ENCODE data around the gene SOX13. TPM values are rescaled to one million over a fixed set of nuclear protein-coding genes. Genes with fewer than 3 reads are reported as not detected.
A peak's percentile ranks its signal among the peaks of the same experiment; 100 is the strongest.
"Not testable (repeated sequence)": the region's sequence is repeated elsewhere in the genome, so short reads cannot be mapped to it uniquely, and the experiment has no call there.

Gene SOX13
- total RNA-seq, 1 experiment from 2014 or later, result not detected

DNA sequence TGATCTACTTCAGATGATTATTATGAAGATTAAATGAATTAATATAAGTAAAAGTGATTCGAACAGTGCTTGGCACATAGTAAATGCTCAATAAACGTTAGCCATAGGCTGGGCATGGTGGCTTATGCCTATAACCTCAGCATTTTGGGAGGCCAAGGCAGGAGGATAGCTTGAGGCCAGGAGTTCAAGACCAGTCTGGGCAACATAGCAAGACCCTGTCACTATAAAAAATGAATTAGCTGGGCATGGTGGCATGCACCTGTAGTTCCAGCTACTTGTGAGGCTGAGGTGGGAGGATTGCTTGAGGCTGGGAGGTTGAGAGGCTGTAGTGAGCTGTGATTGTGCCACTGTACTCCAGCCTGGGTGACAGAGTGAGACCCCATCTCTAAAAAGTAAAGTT lies 26.8 kb downstream of the SOX13 start:
- in situ Hi-C loops (cut with HindIII; ENCODE audit: low sequenced_read_pairs), result not testable (repeated sequence)

DNA sequence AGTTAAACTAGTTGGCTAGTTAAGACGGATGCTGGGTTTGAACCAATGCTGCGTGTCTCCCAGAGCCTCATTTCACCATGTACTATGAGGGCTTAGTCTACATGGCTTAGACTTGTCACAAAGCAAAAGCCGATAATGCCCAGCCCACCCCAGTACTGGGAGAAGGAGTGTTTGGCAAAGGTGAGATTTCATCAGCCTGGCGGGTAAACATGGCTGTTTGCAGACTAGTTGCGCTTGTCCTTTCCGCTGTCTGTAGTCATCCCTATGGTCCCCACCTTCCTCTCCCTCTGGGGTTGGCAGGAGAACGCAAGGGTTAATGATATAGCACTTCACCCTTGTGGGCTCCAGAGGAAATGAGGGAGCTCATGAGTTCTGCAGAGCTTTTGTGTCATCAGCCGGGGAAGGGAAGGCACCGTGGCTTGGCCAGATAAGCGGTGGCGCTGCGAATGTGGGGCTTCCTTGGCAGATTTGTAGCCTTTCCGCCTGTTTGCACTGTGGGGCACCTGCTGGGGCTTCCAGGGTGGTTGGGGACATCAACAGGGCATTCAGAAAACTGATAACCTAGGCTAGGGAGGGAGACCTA lies 29.2 kb downstream of the SOX13 start:
- in situ Hi-C loops (cut with HindIII; ENCODE audit: low sequenced_read_pairs), result no loop called here
- no peak for DNase-seq (ENCODE audit: low spot score)

More for the DNA sequence above, 26.8 kb downstream of the SOX13 start:
- DNase-seq (ENCODE audit: low spot score), result not testable (repeated sequence)

GRCh38 chr1:204102739-204103430 lies 30.0 kb downstream of the SOX13 start:
- DNase-seq (ENCODE audit: low spot score), result no peak
- in situ Hi-C loops (cut with HindIII; ENCODE audit: low sequenced_read_pairs), result no loop called here

- DNase-seq (ENCODE audit: low spot score), result no peak
- in situ Hi-C loops (cut with HindIII; ENCODE audit: low sequenced_read_pairs), result no loop called here
Measured at GRCh38 chr1:204103431-204103741, 30.5 kb downstream of the SOX13 start.

DNA sequence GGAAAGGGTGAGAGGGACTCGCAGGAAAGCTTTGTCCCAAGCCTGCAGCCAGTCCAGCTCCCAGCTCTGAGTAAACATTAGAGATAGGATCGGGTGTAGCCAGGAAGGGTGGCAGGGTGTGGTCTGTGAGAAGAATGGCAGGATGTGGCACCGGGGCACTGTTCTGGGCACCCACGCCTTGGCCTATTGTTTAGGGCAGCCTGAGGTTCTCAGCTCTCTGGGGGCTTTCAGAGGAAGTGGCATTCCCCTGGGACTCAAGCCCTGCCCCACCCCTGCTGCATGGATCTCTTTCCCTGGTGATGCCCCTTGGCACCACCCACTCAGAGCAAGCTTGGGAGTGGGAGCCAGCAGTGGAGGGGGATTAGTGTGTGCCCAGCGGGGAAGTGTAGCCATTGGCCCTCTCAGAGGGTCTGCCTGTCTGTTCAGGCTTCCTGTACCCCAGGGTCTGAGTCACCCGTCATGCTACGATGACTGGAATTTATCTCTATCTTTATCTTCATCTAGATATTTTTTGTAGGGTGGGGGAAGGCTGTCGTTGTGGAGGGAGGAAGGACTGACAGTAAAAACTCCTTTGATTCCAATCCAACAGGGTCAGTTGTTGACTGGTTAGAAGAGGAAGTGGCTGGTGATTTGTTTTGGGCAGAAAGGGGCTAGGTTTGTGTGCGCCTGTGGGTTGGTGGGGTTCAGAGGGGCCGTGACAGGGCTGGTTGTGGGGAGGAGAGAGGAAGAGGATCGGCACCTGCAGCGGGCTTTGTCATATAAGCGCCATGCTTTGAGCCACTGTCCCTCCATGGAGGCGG lies 31.6 kb downstream of the SOX13 start:
- DNase-seq (ENCODE audit: low spot score), result no peak

GRCh38 chr1:204105131-204105515 lies 32.2 kb downstream of the SOX13 start:
- no peak for DNase-seq (ENCODE audit: low spot score)
- in situ Hi-C loops (cut with HindIII; ENCODE audit: low sequenced_read_pairs), result no loop called here

More for the DNA sequence above, 31.6 kb downstream of the SOX13 start:
- in situ Hi-C loops (cut with HindIII; ENCODE audit: low sequenced_read_pairs), result no loop called here

DNA sequence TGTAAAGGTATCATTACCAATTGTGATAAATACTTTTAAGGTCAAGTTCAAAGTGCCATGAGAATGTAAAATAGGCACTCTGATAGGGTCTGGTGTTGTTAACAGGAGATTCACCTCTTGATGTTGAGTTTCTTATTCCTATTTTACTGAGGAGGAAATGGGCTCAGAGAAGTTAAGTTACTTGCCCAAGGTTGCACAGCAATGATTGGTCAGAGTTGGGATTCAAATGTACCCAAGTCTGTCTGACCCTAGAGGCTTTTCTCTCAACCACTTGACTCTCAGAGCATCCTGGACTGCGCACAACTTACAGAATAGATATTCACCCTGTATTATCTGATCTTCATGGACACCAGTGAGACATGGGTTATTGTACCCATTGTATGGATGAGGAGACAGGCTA lies 33.9 kb downstream of the SOX13 start:
- DNase-seq (ENCODE audit: low spot score), result no peak

DNA sequence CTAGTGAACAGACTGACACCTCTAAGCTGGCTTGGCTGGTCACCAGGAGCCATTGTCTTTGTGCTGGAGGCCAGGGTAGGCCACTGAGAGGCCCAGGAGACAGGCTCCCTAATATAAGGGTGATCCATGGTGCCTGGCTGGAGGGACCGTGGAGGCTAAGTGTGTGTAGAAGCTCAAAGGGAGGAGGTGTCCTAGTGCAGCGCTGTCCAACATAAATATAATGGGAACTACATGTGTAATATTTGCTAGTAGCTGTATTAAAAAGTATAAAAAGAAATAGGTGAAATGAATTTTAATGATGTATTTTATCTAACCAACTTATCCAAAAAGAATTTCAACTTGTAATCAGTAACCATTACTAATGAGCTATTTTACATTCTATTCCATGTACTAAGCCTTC lies 35.0 kb downstream of the SOX13 start:
- peak; percentile 45 for DNase-seq (ENCODE audit: low spot score)
- in situ Hi-C loops (cut with HindIII; ENCODE audit: low sequenced_read_pairs), result no loop called here

More for the DNA sequence above, 33.9 kb downstream of the SOX13 start:
- in situ Hi-C loops (cut with HindIII; ENCODE audit: low sequenced_read_pairs), result no loop called here

DNA sequence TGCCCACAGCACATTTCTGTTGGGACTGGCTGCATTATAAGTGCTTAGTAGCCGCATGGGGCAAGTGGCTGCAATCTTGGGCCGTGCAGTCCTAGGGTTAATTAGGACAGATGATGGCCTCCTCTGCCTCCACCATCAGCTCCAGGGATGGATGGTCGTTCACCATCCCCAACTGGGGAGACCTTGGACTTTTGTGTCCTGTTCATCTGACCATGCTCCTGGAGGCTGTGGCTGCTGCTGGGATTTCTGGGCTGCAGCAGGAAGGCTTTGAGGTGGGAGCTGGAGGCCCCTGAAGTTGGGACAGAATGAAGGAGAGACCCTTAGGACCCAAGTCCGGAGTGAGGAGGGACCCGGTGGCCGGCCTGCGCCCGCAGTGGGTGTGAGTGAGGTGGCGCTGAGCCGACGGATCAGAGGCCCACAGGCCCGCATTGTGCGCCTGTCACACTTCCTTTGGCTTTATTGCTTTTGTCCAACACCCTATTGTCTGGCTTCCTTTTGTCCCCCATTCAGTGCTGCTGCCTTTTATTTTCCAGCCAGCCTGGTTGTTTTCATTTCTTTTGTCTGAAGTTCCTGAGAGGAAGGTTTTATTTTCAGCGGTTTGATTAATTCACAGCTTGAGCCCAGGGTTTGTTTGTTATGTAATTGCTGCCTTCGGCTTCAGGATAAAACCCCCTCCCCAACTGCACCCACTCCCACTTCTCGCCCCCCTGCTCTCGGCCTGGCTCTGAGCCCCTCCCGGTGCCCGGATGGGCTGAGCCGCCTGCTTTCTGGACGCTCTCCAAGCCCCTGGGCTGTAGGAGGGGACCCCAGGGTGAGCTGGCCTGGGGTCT lies 35.6 kb downstream of the SOX13 start:
- DNase-seq (ENCODE audit: low spot score), result no peak
- in situ Hi-C loops (cut with HindIII; ENCODE audit: low sequenced_read_pairs), result no loop called here

DNA sequence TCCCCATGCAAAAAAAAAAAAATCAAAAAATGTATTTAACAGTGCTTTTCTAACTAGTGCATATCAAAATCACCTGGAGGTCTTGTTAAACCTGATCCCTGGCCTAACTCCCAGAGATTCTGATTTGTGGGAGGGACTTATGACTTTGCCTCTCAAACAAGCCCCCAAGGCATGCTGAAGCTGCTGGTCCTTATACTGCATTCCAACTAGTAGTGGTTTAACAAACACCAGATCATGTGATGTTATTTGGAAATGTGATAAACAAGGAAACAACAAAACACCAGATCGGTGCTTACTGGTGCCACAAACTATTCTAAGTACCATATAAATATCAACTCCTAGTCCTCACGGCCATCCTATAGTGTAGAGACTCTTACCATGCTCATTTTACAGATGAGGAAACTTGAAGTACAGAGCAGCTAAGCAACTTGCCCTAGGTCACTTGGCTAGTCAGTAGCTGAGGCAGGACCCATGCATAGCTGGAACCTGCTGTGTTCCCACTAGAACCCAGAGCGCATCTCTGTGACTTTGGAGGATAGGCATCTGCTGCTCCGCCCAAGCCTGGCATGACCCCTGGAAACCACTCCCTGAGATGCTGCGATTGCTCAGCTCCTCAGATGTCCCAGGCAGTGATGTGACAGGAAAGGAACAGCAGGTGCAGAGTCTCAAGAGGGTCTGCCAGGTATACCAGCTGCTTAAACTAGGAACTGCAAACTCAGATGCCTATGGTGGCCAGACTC lies 38.1 kb downstream of the SOX13 start:
- DNase-seq (ENCODE audit: low spot score), result no peak
- in situ Hi-C loops (cut with HindIII; ENCODE audit: low sequenced_read_pairs), result no loop called here

DNA sequence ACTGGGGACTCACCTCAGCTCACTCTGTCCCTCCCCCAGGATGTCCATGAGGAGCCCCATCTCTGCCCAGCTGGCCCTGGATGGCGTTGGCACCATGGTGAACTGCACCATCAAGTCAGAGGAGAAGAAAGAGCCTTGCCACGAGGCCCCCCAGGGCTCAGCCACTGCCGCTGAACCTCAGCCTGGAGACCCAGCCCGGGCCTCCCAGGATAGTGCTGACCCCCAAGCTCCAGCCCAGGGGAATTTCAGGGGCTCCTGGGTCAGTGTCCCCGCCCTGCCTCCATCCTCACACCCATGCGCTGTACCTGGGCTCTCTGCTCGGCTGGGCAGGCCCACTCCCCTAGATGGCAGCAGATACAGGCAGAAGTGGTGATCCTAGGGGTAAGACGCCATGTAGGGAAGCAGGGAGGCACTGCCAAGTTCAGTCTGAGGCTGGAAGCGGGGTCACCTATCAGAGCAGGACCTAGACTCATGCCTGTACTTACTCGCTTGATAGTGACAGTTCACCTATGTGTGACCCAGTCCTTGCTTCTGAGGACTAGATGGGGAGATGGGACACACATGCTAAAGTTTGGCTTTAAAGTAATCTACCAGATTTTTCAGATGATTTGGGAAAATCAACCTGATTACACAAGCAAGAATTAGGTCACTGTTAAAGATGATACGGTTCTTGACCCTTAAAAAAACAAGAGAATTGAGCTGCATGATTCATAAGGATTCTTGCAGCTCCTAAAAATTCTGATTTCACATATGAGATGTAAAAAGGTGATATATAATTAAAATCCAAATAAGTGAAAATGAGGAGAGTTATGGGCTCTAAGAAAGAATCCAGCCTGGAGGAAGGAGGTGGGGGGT lies 40.2 kb downstream of the SOX13 start:
- no peak for DNase-seq (ENCODE audit: low spot score)
- in situ Hi-C loops (cut with HindIII; ENCODE audit: low sequenced_read_pairs), result no loop called here

- DNase-seq (ENCODE audit: low spot score), result no peak
- in situ Hi-C loops (cut with HindIII; ENCODE audit: low sequenced_read_pairs), result no loop called here
Measured at GRCh38 chr1:204113896-204114295, 41.0 kb downstream of the SOX13 start.

- in situ Hi-C loops (cut with HindIII; ENCODE audit: low sequenced_read_pairs), result no loop called here
- DNase-seq (ENCODE audit: low spot score), result no peak
Measured at GRCh38 chr1:204114606-204115005, 41.7 kb downstream of the SOX13 start.

DNA sequence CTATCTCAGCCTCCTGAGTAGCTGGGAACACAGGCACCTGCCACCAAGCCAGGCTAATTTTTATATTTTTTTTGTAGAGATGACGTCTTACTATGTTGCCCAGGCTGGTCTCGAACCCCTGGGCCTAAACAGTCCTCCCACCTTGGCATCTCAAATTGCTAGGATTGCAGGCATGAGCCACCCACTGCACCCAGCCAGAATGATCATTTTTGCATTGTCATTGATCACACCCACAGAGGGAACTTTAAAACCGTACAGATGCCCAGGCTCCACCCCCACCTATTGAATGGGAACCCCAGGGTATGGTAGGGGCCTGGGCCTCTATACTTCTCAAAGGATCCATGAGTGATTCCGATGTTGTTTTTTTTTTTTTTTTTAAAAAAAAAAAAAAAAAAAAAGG lies 42.2 kb downstream of the SOX13 start:
- in situ Hi-C loops (cut with HindIII; ENCODE audit: low sequenced_read_pairs), result no loop called here

GRCh38 chr1:204116539-204116938 lies 43.6 kb downstream of the SOX13 start:
- in situ Hi-C loops (cut with HindIII; ENCODE audit: low sequenced_read_pairs), result no loop called here
- no peak for DNase-seq (ENCODE audit: low spot score)

More for the DNA sequence above, 42.2 kb downstream of the SOX13 start:
- DNase-seq (ENCODE audit: low spot score), result no peak

DNA sequence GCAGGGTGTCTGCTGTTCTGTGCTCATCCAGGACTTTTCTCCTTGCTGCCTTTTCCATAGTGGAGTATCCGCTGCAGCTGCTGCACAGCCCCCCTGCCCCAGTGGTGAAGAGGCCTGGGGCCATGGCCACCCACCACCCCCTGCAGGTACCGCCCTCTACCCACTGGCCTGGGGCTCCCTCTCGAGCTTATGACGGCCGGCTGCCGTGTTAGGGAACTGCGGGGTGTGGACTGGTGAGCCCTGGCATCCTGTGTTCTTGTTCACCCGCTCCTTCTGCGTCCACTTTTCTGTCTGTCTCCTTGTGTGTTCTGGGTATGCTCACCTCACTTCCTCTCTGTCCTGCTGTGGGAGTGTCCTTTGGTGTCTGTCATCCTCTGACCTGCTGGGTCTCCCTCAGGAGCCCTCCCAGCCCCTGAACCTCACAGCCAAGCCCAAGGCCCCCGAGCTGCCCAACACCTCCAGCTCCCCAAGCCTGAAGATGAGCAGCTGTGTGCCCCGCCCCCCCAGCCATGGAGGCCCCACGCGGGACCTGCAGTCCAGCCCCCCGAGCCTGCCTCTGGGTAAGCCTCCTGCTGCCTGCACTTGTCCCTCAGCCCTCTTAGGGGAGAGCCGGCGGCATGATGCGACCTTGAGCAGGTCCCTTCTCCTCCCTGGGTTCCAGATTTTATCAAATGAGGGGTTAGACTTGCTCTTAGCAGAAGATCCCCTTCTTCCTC lies 49.1 kb downstream of the SOX13 start:
- no peak for DNase-seq (ENCODE audit: low spot score)
- in situ Hi-C loops (cut with HindIII; ENCODE audit: low sequenced_read_pairs), result no loop called here

DNA sequence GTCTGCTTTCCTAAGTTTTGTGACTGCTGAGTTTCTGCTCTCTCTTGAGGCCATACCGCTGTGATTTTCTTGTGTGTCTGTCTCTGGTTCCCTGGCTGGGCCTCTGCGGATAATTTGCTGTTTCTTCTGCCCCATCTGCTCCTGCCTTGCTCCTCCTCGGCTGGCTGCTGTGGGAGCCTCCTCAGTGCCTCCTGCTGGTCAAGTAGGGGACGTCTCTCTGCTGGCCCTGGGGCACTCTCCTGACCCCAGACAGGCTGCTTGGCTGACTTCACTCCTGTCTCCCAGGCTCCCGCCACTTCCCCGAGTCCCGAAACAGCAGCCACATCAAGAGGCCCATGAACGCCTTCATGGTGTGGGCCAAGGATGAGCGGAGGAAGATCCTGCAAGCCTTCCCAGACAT lies 50.5 kb downstream of the SOX13 start:
- no peak for DNase-seq (ENCODE audit: low spot score)
- in situ Hi-C loops (cut with HindIII; ENCODE audit: low sequenced_read_pairs), result no loop called here
